Central memory CD4-positive, alpha-beta T cell (primary cell): ENCODE results near the gene SYNPO2.

Source experiments
- DNase-seq: peaks from one replicate; pipeline ENCODE4 v3.0.0; 2022

The SYNPO2 gene

DNA sequence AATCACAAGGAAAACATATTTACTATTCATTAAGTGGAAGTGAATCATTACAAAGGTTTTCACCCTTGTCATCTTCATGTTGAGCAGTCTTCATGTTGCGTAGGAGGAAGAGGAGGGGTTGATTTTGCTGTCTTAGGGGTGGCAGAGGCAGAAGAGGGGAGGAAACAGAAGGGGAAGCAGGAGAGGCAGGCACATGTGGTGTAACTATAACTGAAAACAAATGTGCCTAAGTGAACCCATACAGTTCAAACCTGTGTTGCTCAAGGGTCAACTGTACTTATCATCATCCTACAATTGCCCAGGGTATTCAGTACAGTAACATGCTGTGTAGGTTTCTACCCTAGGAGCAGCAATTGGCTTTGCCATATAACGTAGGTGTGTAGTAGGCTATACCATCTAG, 47.2 kb downstream of the SYNPO2 start:
- DNase-seq = no peak

DNA sequence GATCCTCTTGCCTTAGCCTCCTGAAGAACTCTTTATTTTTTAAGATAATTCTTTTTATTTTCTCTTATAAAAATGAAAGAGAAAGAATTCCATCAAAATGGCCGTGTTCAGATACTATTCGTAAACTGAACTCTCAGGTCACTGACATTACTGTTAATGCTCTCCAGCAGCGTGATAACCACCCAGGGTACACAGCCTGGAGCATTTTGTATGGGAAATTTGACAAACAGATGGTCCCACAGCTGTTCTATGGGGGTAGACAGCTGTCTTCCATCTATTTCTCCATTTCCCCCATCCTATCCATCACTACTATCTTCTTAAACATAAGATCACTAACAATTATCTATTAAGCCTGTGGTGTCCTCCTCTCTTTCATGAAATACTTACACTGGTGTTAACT, 47.8 kb downstream of the SYNPO2 start:
- no peak for DNase-seq

DNA sequence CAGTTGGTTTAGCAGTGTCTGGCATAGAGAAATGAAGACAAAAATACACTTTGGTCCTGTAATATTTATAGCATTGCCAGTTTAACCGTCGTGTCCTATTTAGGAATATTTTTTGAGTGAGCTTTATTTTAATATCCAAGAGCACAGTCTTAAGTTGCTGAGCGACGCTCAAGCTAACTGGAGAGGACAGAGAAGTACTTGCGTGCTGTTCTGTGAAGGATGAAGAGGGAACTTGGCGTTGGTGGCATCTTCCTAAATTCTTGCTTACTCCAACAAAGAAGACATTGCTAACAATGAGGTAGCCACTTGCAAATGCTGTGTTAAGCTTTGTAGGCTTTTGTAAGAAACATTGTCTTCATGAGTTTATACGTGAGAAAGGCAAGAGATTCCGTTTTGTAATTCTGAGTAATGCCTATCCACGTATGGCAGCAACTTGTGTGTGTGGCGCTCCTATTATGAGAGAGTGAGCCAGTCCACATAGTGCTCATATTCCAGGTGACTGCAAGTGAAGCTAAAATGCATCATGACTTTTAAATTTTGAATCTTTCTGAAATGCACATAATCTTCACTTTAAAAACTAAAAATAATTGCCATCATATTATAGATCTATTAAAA, 50.6 kb downstream of the SYNPO2 start:
- no peak for DNase-seq

DNA sequence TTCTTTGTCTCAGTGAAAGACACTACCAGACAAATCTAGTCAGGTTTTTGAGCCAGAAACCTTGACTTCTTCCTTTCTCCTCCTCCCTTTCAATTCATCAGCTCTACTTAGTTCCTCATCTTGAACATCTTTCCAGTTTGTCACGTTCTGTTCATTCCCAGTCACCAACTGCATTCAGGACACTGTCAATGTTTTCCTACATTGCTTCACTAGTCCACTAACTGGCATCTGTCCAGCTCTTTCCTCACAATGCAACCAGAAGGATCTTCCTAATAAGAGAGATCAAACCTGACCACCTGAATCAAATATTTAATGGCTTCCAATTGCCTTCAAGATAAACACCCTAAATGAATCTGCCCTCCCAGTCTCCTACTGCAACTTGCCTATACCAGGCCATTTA, 52.5 kb downstream of the SYNPO2 start:
- DNase-seq = no peak

DNA sequence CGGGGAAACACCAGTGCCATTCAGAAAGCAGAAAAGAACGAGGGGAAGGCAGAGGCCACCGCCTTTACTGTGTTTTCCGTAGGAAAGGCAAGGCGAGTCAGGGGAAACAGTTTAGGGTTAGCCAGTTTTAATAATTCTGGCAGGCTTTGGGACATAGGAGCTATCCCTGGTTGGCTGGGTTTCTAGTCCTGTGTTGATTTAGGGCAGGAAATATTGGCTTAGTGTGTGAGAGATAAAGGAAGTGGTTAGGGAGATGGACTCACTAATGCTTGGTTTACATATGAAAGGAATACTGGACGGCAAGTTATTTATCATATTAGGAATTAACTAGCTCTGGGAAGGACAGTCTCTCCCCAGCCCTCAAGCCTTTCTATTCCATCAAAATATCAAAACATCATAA, 53.1 kb downstream of the SYNPO2 start:
- DNase-seq = no peak

DNA sequence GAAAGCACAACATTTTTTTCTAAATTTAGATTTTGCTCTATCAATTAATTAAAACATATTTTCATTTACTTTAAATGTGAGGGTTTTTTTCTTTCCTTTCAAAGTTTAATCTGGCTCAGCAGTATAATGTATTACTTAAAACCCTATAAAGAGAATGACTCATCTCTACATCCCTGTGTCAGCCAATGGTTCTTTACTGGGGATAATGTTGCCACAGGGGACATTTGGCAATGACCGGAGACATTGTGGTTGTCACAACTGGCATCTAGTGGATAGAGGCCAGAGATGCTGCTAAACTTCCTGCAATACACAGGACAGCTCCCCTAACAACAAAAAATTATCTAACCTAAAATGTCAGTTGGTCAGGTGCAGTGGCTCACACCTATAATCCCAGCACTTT, 53.8 kb downstream of the SYNPO2 start:
- DNase-seq = no peak

DNA sequence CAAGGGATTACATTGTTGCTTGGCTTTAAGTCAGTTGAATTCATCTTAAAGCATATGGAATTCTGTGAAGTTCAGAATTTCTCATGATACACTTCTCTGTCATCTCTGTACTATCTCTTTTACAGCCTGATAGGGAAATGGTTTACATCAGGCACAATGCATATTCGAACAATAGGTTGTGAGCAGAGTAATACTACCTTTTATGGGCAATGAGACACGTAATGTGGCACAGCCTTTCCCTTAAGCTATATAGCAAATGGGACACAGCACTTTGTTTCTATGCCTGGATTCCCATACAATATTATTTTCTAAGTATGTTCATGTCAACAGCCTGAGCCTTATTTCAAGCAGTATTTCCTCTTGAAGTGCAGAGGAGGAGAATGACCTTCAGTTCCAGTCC, 58.4 kb downstream of the SYNPO2 start:
- no peak for DNase-seq

DNA sequence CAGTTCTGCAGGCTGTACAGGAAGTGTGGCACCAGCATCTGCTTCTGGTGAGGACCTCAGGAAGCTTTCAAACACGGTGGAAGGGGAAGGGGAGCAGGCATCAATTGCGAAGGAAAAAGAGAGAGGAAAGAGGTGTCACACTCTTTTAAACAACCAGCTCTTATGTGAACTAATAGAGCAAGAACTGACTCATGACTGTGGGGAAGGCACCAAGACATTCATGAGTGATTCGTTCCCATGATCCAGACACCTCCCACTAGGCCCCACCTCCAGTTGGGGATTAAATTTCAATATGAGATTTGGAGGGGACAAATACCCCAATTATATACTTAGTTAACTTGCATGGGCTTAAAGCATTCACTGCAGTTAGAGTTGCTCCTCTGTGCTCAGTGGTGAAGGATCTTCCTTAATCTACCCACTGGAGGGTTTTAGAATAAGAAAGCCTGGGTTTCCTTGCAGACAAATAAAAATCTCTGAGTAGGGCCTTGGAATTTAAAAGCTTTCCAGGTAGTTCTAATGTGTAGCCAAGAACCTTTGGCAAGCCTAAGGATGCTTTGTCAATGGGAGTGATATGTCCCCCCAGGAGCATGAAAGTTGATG, 60.0 kb downstream of the SYNPO2 start:
- no peak for DNase-seq

DNA sequence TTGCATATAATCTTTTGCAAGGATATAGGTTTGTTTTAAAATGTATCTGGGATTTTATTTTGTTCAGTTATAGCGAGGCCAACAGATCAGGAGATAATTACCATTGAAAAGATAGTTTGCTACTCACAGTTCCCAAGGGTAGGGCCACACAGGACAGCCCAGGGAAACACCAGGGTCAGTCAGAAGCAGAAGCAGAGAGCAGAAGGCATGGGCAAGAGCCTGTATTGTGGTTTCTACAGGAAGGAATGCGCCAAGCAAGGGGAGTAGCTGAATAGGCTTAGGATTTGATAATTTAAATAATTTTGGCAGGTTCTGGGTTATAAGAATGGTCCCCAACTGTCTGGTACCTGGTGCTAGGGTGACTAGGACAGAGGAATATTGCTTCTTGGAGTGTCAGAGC, 61.6 kb downstream of the SYNPO2 start:
- no peak for DNase-seq

DNA sequence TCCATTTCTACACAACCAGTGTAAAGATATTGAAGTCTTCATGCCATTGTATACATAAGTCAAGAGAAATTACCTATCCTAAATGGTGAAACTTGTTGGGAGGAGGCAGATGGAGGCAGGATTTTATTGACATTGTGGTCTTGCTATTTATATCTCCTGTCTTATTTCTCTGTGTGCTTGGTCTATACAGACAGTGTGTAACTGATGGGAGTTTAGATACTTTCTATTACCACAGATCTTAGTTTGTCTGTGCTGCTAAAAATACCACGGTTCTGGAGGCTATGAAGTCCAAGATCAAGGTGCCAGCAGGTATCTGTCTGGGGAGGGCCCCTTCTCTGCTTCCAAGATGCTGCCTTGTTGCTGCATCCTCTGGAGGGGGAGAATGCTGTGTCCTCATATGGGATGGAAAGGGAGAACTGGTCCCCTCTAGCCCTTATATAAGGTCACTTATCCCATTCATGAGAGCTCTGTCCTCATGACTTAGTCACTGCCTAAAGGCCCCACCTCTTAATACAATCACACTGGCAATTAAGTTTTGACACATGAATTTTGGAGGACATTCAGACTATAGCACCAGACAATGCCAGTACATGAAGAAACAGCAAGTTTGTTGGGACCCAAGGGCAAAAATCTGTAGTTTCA, 62.4 kb downstream of the SYNPO2 start:
- no peak for DNase-seq

DNA sequence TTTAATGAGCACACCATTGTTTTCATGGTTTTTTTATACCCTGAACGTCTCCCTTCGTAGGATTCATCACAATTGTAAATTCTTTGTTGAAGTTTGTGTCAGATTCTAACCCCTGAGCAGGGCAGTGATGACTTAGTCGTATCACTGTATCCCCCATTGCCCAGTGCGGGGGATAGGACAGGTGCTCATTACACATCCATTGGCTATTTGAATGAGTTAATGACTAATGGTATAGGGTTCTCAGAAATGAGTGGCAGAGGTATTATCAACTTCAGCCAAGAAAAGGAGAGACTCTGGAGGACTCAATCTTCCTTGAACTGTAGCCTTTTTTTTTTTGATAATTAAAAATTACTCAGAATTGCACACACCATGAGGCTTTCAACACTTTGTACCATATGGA, 64.6 kb downstream of the SYNPO2 start:
- DNase-seq = no peak

DNA sequence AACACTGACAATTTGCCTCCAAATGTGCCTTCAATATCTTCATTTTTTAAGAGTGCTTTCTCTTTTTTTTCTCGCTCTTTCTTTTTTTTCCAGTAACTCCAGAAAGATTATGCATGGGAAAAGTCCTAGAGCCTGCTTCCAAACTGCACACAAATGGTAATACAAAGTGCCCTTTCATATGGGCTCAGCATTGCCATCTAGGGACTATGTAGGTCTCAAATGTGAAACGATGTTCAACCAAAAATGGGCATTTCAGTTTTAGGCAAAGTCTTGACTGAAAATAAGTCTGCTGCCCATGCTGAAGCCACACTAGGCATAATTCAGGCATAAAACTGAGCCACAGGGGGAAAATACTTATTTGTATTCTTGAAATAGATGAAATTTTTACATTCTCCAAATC, 65.6 kb downstream of the SYNPO2 start:
- DNase-seq = no peak

DNA sequence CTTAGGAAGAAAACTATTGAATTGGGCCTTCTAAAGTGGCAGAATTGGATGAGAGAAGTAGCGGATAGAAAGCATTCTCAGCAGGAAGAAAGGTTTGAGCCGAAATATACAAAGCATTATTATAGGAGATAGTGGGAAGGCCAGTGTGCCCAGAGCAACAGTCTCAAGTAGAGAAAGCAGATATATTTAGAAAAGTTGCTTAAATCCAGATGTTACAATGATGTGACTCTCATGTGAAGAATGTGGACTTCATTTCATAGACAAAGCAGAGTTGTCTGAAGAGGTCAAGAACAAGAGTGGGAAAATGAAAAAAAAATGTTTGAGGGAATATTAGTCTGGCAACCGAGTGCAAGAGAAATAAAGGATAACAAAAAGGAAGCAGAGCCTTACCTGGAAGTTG, 66.9 kb downstream of the SYNPO2 start:
- DNase-seq = no peak

DNA sequence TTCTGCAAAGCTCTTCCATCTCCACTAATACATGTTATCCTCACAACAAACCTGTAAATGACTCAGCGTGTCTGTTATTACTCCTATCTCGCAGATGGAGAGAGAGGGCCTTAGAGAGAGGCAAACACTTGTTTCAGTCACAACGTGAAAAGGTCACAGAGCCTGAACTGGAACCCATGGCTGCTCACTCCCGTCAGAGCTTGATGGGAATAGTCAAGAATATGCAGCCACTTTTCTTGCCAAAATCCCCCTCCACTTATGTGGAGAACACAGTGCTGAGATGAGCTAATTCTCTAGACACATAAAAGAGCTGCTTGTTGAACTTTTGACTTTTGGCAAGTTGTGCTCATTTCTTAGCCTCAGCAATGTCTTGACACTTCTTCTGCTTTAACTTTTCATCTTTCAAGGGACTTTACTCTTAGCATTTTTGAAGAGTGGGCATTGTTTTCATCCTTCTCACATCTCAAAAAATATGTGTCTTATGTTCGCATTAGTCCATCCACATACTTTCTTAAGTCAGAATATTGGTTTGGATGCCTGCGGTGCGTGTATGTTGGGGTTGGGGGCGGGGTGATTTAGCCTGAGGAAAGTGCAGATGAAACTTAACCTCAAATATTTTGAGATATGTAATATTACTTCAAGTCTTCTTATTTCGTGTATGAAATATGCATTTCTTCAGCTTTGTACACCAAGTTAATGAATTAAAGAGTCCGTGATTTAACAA, 69.2 kb downstream of the SYNPO2 start:
- no peak for DNase-seq

DNA sequence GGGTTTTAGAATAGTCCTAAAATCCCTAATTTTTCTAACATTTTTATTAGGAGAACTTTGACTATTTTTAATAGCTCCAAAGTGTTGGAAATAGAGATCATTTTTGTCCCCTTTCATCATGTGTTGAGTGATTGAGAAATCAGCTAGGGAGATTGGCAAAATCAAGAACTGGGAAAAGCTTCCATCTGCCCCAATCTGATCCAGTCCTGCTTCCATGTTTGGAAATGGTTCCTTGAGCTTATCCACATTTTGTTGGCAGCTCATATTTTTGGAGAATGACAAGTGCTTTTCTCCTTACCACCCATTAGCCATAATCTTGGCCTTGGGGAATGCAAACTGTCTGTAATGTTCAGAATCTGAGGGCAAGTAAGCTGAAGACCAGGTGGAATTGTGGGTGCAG, 73.9 kb downstream of the SYNPO2 start:
- no peak for DNase-seq

DNA sequence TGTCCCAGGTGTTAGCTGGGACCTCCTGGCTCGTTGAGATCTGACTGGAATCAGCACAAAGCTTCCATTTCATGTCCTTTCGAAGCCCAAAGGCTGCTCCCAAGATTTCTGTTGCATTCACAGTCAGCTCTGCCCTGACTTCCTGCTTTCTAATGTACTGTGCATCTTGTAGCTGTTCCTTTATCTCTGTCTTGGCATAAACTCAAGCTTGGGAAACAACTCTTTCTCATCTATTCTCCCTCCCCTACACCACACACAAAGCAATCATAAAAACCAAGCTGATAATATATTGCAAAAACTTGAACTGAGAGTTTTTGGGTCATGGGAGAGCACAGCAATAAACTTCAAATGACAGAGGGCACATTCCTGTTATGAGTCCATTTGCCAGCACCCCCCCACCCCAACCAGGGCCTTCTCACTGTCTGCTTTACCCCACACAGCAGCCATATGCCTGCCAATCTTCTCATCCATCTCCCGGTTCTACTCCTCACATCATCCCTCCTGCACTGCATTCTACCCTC, 76.3 kb downstream of the SYNPO2 start:
- DNase-seq = no peak

DNA sequence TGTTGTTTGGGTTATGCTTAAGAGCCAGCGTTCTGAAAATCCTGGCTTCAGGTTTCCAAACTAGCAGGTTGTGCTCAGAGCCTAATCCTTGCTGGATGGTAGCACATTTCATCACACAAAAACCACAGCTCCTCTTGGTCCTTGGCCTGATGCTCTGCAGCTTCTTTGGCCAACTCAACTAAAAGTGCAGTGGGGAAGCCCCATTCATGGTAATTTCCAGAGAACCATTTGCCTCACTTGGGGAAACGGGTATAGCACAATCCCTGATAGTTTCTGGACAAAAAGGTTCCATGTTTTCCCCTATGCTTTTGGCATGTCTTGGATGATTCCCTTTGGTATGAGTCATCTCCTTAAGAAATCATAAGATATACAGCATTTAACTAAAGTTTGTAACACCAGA, 78.7 kb downstream of the SYNPO2 start:
- DNase-seq = no peak

DNA sequence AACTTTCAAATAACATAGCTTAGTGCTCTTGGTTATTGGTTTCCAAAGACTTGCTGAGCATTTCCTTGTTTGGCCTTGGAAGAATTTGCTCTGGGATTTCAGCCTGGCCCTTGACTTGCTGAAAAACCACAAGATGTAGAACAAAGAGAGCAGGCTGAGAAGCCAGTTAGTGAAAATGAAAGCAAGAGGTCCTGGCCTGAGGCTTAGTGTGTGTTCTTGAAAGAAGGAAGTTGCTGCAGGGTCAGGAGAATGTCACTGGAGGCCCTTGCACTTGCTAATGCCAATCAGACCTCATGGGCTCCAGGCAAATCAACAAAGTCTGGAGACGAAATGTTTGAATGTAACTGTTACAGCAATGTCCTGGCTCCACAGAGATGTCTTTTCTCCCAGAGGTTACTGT, 79.4 kb downstream of the SYNPO2 start:
- DNase-seq = no peak

DNA sequence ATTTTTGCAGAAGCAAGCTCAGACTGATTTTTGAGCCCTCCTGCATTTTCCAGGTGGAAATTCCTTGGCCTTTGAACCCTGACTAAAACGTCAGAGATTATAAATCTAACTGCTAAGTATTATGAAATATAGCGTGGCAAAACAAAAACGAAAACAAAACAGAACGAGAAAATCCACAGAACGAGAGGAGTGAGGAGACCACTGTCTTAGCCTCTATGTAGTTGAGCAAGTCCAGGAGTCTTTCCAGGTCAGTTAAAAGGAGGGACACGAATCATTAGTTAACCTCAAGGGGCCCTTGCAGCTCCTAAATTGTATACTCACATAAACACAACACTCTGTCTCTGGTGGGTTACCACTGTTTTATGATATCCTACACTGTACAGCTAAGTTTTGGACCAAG, 80.2 kb downstream of the SYNPO2 start:
- DNase-seq = no peak

DNA sequence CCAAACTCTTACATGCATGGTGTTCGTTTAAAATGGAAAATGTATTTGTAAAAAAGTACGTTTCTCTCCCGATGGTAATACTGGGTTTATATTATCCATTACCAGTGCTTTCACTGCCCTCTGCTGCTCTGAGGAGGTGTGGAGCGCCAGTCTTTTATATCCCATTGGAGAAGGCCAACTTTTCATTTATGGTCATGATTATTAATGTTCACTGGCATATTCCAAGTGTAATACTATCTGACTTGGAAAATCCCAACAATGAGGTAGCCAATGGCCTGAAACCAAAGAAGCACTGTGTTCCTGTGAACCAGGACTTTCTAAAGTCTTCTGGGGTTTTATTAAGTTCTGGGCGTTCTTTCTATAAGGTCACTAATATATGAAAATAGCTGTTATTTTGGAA, 80.7 kb downstream of the SYNPO2 start:
- no peak for DNase-seq

DNA sequence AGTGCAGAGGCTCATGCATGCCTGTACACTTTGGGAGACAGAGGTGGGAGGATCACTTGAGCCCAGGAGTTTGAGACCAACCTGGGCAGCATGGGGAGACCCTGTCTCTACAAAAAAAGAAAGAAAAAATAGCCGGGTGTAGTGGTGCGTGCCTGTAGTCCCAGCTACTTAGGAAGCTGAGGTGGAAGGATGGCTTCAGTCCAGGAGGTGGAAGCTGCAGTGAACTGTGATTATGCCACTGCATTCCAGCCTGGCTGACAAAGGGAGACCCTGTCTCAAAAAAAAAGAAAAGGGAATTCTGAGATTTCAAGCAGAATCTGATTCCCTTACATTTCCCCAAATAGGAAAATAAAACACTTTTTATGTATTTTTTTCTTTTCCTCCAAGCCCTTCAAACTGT, 83.5 kb downstream of the SYNPO2 start:
- DNase-seq = no peak

DNA sequence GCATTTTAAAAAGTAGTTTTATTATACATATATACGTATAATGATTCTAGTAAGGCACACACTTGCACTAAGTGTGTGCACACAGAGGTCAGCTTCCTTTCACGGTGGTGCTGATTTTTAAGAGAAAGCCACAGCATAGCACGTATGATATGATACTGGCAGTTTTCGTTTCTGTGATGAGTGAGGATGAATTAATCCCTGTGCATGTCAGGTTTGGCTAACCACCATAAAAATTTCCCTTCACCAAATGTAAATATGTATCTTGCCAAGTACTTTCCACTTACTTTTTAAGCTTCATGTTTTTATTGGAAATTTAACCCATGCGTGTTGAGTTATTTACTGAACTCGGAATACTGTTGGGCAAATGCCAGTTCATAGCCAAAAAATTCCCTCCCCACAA, 84.6 kb downstream of the SYNPO2 start:
- no peak for DNase-seq

DNA sequence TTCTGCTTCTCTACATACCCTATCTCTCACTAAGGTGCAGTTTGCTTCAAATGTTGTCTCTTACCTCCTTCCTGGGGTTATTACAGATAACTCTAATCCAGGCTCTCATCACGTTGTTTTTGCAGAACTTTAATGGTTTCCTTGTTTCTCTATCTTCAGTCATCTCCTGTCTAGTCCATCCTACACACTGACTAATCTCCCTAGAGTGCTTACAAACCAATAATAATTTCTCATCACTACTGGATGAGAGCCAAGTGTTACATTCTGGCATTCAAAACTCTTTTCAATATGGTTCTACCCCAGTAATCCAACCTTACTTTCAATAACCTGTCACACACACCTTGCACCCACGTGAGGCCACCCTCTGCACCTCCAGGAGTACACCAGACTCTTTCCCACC, 86.1 kb downstream of the SYNPO2 start:
- DNase-seq = no peak
